ENCODE data around the gene NLRC3. TPM values are rescaled to one million over a fixed set of nuclear protein-coding genes. Genes with fewer than 3 reads are reported as not detected.
"Not testable (repeated sequence)": the region's sequence is repeated elsewhere in the genome, so short reads cannot be mapped to it uniquely, and the experiment has no call there.

Gene NLRC3
- total RNA-seq, 4 donors from 2014 or later: 0.65 to 4.1 (median 1.1) TPM

DNA sequence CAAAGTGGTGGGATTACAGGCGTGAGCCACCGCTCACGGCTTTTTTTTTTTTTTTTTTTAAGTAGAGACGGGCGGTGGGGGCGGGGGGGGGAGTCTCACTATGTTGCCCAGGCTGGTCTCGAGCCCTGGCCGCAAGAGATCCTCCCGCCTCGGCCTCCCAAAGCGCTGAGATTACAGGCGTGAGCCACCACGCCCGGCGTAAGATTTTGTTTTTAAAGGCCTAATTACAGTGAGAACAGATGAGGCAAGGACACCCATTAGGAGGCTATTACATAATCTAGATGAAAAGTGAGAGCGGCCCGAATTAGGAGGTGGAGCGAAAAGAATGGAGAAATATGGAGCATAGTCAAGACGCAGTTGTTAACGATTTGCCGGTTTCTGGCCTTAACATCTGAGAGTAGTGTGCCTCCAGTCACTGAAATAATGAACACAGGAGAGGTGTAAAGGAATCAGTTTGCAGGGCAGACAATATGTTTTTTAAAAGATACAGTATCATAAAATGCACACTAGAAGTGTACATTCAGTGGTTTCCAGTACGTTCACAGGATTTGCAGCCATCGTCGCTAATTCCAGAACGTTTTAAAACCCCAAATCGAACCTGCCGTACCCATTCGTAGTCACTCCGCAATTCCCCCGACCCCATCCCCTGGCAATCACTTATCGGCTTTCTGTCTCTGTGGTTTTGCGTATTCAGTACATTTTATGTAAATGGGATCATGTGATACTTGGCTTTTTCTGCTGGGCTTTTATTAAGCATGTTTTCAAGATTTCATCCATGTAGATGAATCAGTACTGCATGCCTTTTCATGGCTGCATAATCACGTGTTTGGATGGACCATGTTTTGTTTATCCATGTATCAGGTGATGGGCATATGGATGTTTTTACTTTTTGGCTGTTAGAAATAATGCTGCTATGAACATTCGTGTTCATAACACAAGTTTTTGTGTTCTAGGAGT lies 35.6 kb upstream of the NLRC3 start:
- ATAC-seq (ENCODE audit: low FRiP score): no peak
- TF ChIP-seq, protein P1, sequence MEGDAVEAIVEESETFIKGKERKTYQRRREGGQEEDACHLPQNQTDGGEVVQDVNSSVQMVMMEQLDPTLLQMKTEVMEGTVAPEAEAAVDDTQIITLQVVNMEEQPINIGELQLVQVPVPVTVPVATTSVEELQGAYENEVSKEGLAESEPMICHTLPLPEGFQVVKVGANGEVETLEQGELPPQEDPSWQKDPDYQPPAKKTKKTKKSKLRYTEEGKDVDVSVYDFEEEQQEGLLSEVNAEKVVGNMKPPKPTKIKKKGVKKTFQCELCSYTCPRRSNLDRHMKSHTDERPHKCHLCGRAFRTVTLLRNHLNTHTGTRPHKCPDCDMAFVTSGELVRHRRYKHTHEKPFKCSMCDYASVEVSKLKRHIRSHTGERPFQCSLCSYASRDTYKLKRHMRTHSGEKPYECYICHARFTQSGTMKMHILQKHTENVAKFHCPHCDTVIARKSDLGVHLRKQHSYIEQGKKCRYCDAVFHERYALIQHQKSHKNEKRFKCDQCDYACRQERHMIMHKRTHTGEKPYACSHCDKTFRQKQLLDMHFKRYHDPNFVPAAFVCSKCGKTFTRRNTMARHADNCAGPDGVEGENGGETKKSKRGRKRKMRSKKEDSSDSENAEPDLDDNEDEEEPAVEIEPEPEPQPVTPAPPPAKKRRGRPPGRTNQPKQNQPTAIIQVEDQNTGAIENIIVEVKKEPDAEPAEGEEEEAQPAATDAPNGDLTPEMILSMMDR (IDR thresholded peaks at IDR 0.05): no peak
- no peak for DNase-seq (ENCODE audit: low spot score)

DNA sequence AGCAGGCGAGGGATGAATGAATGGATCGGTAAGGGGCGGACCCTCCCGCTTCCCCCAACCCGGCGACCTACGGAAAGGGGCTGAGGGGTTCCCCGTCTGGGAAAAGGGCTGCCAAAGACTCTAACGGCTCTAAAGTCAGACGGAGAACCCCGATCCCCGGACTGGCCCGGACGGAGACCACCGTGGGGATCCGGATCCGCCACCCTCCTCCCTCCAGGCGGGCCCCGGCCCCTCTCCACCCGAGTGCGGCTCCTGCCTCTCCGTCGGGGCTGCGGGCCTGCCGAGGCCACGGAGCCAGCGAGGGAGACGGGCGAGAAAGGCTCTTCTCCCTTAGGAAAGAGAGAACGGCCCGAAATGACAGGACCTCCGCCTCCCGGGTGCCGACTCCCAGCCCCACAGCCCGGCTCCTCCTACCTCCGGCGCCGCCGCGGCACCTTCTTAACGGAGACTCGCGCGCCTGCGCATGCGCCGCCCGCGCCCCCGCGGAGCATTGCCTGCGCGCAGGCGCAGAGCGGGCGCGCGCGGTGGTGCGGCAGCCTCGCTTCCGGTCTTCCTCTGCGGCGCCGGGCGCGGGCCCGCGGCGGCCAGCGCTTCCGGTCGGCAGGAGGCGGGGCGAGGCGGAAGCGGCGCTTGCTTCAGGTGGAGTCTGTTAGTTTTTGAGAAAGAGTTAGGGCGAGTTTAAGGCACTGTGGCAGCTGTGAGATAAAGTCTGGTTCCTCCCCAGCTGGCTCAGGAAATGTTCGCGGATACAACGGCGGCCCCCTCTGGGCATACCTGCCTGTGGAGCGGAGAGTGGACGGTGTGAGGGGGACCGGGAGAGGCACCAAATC lies 34.2 kb upstream of the NLRC3 start, which contains the start of gene SLX4:
TSS of gene SLX4 (minus strand) at position 461 of the 830 bp plus-strand sequence. CDS start 2,642 bp downstream, outside the sequence.
- DNase-seq (ENCODE audit: low spot score) (peak; percentile 70), ATAC-seq (ENCODE audit: low FRiP score) (peak; percentile 96)
- TF ChIP-seq, protein P1 (IDR thresholded peaks at IDR 0.05): no peak

DNA sequence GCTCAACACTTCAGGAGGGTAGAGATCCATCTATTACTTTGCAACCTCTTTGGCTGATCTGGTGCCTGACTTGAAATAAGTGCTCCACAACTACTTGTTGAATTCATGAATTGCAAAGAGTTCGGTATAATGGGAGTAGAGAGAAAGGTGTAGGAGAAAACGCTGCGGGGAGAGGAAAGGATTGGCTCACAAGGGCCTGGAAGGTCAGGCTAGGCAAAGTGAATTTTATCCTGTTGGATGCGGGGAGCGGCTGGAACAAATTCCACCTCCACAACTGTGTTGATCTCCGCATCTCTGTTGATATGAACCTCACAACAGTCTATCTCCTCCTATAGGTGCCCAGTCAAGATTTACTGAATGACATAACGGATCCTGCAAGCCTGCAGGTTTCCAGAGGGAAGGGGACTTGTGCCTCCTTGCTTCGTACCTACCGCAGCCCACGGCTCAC lies 33.5 kb upstream of the NLRC3 start:
- TF ChIP-seq, protein P1 (IDR thresholded peaks at IDR 0.05): no peak
- no peak for DNase-seq (ENCODE audit: low spot score)
- peak; percentile 22 for ATAC-seq (ENCODE audit: low FRiP score)

DNA sequence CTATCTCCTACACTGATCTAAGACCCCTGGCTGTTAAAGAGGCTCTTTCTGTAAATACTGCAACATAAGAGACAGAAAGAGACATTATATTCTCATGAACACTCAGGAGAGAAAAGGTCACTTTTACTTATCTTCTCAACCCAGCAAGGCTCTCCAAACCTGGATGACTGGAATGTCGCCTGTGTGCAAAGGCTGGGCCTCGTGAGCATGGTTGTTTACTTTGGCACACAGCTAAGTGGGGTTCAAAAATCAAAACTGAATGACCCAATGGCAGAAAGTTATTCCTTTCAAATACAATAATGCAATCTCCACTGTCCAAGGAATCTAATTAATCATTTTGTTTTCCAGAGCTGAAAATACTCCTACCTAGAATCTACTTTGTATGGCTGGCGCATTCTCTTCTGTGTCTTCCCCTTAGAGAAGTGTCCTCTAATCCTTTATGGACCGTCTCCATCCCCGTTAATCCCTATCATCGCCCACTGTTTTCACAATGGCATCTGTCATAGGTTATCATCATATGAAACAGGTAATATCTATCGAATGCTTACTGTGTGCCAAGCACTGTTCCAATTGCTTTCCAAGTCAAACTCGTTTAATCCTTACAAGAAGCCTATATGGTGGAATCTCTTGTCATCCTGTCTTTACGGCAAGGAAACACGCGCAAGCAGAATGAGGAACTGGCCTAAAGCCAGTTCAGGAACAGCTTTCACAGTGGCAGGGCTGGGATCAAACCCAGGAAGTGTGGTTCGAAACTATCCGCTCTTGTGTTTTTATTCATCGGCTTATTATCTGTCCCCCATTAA lies 32.9 kb upstream of the NLRC3 start:
- ATAC-seq (ENCODE audit: low FRiP score) (no peak), DNase-seq (ENCODE audit: low spot score) (no peak)
- TF ChIP-seq, protein P1 (IDR thresholded peaks at IDR 0.05): no peak

DNA sequence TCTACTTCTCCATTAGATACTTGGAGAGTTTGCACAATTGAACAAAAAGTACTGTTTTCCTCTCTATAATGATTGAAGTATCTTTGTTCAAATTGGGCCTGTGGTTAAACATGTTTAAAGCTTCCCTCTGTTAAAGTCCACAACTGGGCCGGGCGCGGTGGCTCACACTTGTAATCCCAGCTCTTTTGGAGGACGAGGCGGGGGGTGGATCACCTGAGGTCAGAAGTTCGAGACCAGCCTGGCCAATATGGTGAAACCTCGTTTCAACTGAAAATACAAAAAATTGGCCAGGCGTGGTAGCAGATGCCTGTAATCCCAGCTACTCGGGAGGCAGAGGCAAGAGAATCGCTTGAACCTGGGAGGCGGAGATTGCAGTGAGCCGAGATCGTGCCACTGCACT lies 31.8 kb upstream of the NLRC3 start:
- DNase-seq (ENCODE audit: low spot score); ATAC-seq (ENCODE audit: low FRiP score): not testable (repeated sequence)

DNA sequence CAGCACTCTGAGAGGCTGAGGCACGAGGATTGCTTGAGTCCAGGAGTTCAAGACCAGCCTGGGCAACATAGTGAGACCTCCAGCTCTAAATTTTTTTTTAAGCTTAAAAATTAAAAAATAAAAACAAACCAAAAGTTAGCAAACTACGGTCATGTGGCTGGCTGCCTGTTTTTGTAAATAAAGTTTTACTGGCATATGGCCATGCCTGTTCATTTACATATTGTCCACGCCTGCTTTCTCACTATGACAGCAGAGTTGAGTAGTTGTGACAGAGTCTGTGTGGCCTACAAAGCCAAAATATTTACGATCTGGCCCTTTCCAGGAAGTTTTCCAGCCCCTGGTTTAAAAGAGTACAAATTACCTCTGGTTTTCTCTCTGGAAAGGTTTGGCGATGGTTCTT lies 30.9 kb upstream of the NLRC3 start:
- no peak for DNase-seq (ENCODE audit: low spot score)
- TF ChIP-seq, protein P1 (IDR thresholded peaks at IDR 0.05): no peak
- ATAC-seq (ENCODE audit: low FRiP score): no peak
